MM.1S (cell line): ENCODE results near the gene SCN4B.

ENCODE experiments used
- CTCF ChIP-seq: fragments of 300-600 bp; sonication (generic); IDR thresholded peaks from 2 replicates; pipeline ENCODE4 v1.5.1; 2016; ENCODE audit warnings: antibody characterized with exemption, low read length, mixed read lengths
- EZH2phosphoT487 ChIP-seq: fragments of 300-600 bp; sonication (generic); IDR thresholded peaks from 2 replicates; pipeline ENCODE4 v1.6.1; 2018; ENCODE audit warnings: antibody characterized with exemption, low read length

DNA sequence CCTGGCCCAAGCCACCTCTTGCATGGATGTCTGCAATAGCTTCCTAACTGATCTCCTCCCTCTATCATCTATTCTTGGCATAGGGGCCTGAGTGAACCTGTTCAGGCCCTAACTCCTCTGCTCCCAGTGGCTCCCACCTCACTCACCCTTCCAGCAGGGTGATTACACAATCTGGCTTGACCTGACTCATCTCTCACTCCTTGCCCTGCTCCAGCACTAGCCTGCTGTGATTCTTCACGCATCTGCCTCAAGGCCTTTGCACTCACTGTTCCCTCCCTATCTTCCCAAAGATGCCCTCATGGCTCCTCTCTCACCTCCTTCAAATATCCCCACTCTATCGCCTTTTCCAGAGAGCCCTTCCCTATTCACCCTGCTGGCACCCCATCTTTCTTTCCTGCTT lies 10.5 kb downstream of the SCN4B start:
- TF ChIP-seq CTCF = no peak
- no peak for TF ChIP-seq EZH2phosphoT487
